K562 (cell line): ENCODE results near the gene SYNE1. TPM values are rescaled to one million over a fixed set of nuclear protein-coding genes. Genes with fewer than 3 reads are reported as not detected.

Experiments
- ATAC-seq: fragments of 200-7000 bp; cut with Tn5 transposase; 3 replicates; pipeline ENCODE4 v1.9.1; 2020; ENCODE audit warnings: moderate library complexity
- BruUV-seq: library from RNA; stranded (reverse); fragments of 400-500 nt; replicated peaks from 2 replicates; lab custom pipeline; 2021; lab: Mats Ljungman, UMichigan
- CTCF ChIA-PET: fragments of 300-600 bp; formaldehyde crosslinking; extraction: SDS; loops from one replicate; lab custom pipeline; 2021; ENCODE audit warnings: low intra/inter-chr PET ratio; lab: Yijun Ruan, JAX
- POLR2A ChIA-PET: fragments of 300-600, 350-650 bp; sonication (Branson Sonifier 250); formaldehyde crosslinking; extraction: SDS; loops from one replicate; lab custom pipeline; 2021; ENCODE audit warnings: antibody characterized with exemption, inconsistent platforms; lab: Yijun Ruan, JAX
- DNase-seq, 4 experiments: peaks; one replicate each; pipeline versions ENCODE4 v3.0.0 to v3.0.0-alpha.2; 2011 to 2018; ENCODE audit warnings: low spot score in 3 of 4, mixed read lengths in 3 of 4; ENCODE audit errors: extremely low read depth in 1 of 4
- FAIRE-seq: peaks from 2 replicates; lab custom pipeline; 2011; peaks lifted over from hg19 to GRCh38; lab: Jason Lieb, UNC
- H2AFZ ChIP-seq: 2 replicates; pipeline ENCODE4 v1.6.0; 2011; ENCODE audit warnings: low read depth, low read length, control low read depth, inconsistent platforms
- H3K27ac ChIP-seq: fragments of 200-600 bp; 3 replicates; pipeline ENCODE4 v1.8.0; 2011; ENCODE audit warnings: low read depth, mild to moderate bottlenecking, control low read depth, inconsistent platforms, low read length, moderate library complexity, mixed read lengths; ENCODE audit errors: extremely low read depth
- H3K27me3 ChIP-seq, 2 experiments: fragments of 300-600 bp in 1 of 2; 2 replicates in 1 of 2; 3 replicates in 1 of 2; pipeline versions ENCODE4 v1.6.0 to v1.8.0; 2011; ENCODE audit warnings: inconsistent platforms in 2 of 2, low read length in 2 of 2, mild to moderate bottlenecking in 1 of 2, mixed read lengths in 1 of 2, moderate library complexity in 1 of 2; ENCODE audit not compliant: control insufficient read depth in 2 of 2, insufficient read depth in 2 of 2
- H3K36me3 ChIP-seq: fragments of 300-600 bp; 3 replicates; pipeline ENCODE4 v1.8.0; 2011; ENCODE audit warnings: mild to moderate bottlenecking, low read length, inconsistent platforms; ENCODE audit not compliant: control insufficient read depth, insufficient read depth
- H3K4me1 ChIP-seq, 2 experiments: fragments of 200-600 bp in 1 of 2; replicated peaks in 1 of 2; 2 replicates in 1 of 2; 3 replicates in 1 of 2; pipeline versions ENCODE4 v1.5.1 to v1.8.0; 2011; ENCODE audit warnings: inconsistent platforms in 2 of 2, low read length in 2 of 2, mild to moderate bottlenecking in 1 of 2, mixed read lengths in 1 of 2, moderate library complexity in 1 of 2; ENCODE audit not compliant: control insufficient read depth in 2 of 2, insufficient read depth in 2 of 2
- H3K4me2 ChIP-seq: 2 replicates; pipeline ENCODE4 v1.6.1; 2011; ENCODE audit warnings: low read length, control low read depth, inconsistent platforms, mixed read lengths; ENCODE audit not compliant: insufficient read depth
- H3K4me3 ChIP-seq: fragments of 200-600 bp; sonication (generic), shearing (Covaris generic); 2 replicates; pipeline ENCODE4 v1.5.1; 2016; ENCODE audit warnings: control low read depth, inconsistent platforms
- H3K79me2 ChIP-seq: fragments of 200-600 bp; 3 replicates; pipeline ENCODE4 v1.8.0; 2011; ENCODE audit warnings: low read length, inconsistent platforms; ENCODE audit not compliant: control insufficient read depth, insufficient read depth
- H3K9ac ChIP-seq, 2 experiments: 2 replicates each; pipeline versions ENCODE4 v1.6.0 to v1.6.1; 2011; ENCODE audit warnings: low read depth in 2 of 2, low read length in 2 of 2, control low read depth in 1 of 2, inconsistent platforms in 1 of 2, mild to moderate bottlenecking in 1 of 2, mixed read lengths in 1 of 2; ENCODE audit not compliant: insufficient read depth in 1 of 2
- H3K9me1 ChIP-seq: one replicate; pipeline ENCODE4 v1.6.0; 2011; ENCODE audit warnings: inconsistent platforms, mild to moderate bottlenecking, low read length, moderate library complexity; ENCODE audit not compliant: control insufficient read depth, insufficient read depth
- H3K9me3 ChIP-seq: replicated peaks from 2 replicates; pipeline ENCODE4 v1.5.1; 2011; ENCODE audit warnings: low read depth, low read length, inconsistent platforms; ENCODE audit not compliant: control insufficient read depth, insufficient read depth
- H4K20me1 ChIP-seq: replicated peaks from 2 replicates; pipeline ENCODE4 v1.6.1; 2011; ENCODE audit warnings: low read length, inconsistent platforms, mixed read lengths; ENCODE audit not compliant: control insufficient read depth, insufficient read depth
- CTCF ChIP-seq, 3 experiments: IDR thresholded peaks in 2 of 3; conservative IDR thresholded peaks in 1 of 3; 2 replicates each; pipeline ENCODE4 v1.5.1; 2011 to 2012; ENCODE audit warnings: low read length in 3 of 3, mild to moderate bottlenecking in 3 of 3, control low read depth in 2 of 3, improper control_type of control experiment in 1 of 3, inconsistent platforms in 1 of 3, low read depth in 1 of 3, mixed read lengths in 1 of 3, moderate library complexity in 1 of 3; ENCODE audit not compliant: insufficient read depth in 2 of 3
- MTA2 ChIP-seq: fragments of 450-650 bp; IDR thresholded peaks from 2 replicates; pipeline ENCODE4 v1.6.1; 2016; ENCODE audit warnings: low read depth
- NFRKB ChIP-seq: fragments of 450-650 bp; IDR thresholded peaks from 2 replicates; pipeline ENCODE4 v1.6.1; 2016; ENCODE audit warnings: low read depth
- POLR2AphosphoS2 ChIP-seq: IDR thresholded peaks from 2 replicates; pipeline ENCODE4 v1.6.1; 2012; ENCODE audit warnings: low read length, improper control_type of control experiment
- REST ChIP-seq, 2 experiments: fragments of 450-650 bp; formaldehyde crosslinking in 1 of 2; IDR thresholded peaks; 2 replicates each; pipeline versions ENCODE4 v1.4.0 to v1.6.1; 2014 to 2020; ENCODE audit warnings: mild to moderate bottlenecking in 2 of 2, borderline replicate concordance in 1 of 2, low read depth in 1 of 2
- SNAPC5 ChIP-seq: fragments of 250-450 bp; sonication (Bioruptor Pico); IDR thresholded peaks from 2 replicates; pipeline ENCODE4 v1.8.0; 2021; ENCODE audit warnings: moderate library complexity, mild to moderate bottlenecking, inconsistent platforms
- ZNF280A ChIP-seq: fragments of 450-650 bp; IDR thresholded peaks from 2 replicates; pipeline ENCODE4 v1.6.1; 2018; ENCODE audit warnings: mild to moderate bottlenecking, low read depth; ENCODE audit not compliant: partially characterized antibody
- ZNF445 ChIP-seq: fragments of 250-450 bp; sonication (Bioruptor Pico); IDR thresholded peaks from 2 replicates; pipeline ENCODE4 v1.4.0; 2020; ENCODE audit warnings: low read depth, mild to moderate bottlenecking, moderate library complexity
- ZNF764 ChIP-seq: fragments of 250-450 bp; sonication (Bioruptor Pico); IDR thresholded peaks from 2 replicates; pipeline ENCODE4 v1.4.0; 2020; ENCODE audit warnings: low read depth, mild to moderate bottlenecking, moderate library complexity
- WGBS: fragments of 100-300 bp; shearing (Covaris generic); methylation state at CpG from one replicate; pipeline ENCODE4 v1.1.6; 2016; ENCODE audit warnings: low coverage, mixed read lengths; ENCODE audit not compliant: insufficient coverage; ENCODE audit errors: missing lambda C conversion rate; 5-methylcytosine and 5-hydroxymethylcytosine counted together
- in situ Hi-C: fragments of 300-500 bp; cut with MboI; formaldehyde crosslinking; loops from 4 replicates; pipeline ENCODE4 v1.15.0; 2018; ENCODE audit warnings: inconsistent platforms, mixed read lengths
- intact Hi-C: fragments of 100-400 bp; cut with micrococcal nuclease; formaldehyde crosslinking; loops from 2 replicates; pipeline ENCODE4 v1.14.2; 2022
- polyA plus RNA-seq, 8 experiments: library from polyadenylated mRNA; depleted of rRNA in 4 of 8; stranded (reverse) in 5 of 8; unstranded in 3 of 8; fragments of >200 nt; fragmentation: Nextera tagmentation in 2 of 8; fragmentation: Illumina TruSeq in 1 of 8; extraction: Ambion mirVana in 2 of 8; extraction: Trizol in 1 of 8; gene quantifications; 2 replicates each; pipeline versions ENCODE4 v1.2.1 to v1.2.3, GENCODE V29; 2011 to 2014; ENCODE audit warnings: inconsistent platforms in 1 of 8, missing spikeins in 1 of 8
- total RNA-seq, 7 experiments: library from RNA; depleted of rRNA in 6 of 7; stranded (reverse); fragments of >200 nt in 6 of 7; fragmentation: Illumina TruSeq in 2 of 7; extraction: Trizol in 2 of 7; gene quantifications; 2 replicates each; pipeline versions ENCODE4 v1.2.1 to v1.2.3, GENCODE V29; 2011 to 2021; ENCODE audit warnings: low replicate concordance in 1 of 7

The SYNE1 gene
- total and polyA plus RNA-seq, 9 of the 15 experiments (the other 6 are each of a cell fraction or from before 2014, with no cell fraction given) = under 0.01 to 0.42 (median 0.08) TPM; not detected in 1

GRCh38 chr6:152552616-152553209, 84.4 kb downstream of the SYNE1 start:
- Histone ChIP-seq H3K27ac (no peak overlapping the region), H4K20me1 (no peaks in the 10 kb centered on the region), H3K9me3 (no peaks in the 10 kb centered on the region; the same call in 1 of the 2 replicates), H2AFZ (no peak overlapping the region), H3K9me1 (no peaks in the 10 kb centered on the region), H3K9ac (no peak overlapping the region), H3K27me3 (no peaks in the 10 kb centered on the region), H3K4me3 (no peak overlapping the region), H3K79me2 (no peaks in the 10 kb centered on the region), H3K4me2 (no peak overlapping the region), H3K36me3 (no peaks in the 10 kb centered on the region), H3K4me1 (no peaks in the 10 kb centered on the region)
- WGBS = under 1% methylated on average over 9 of the region's 9 CpGs
- CTCF ChIA-PET = interaction anchor here (0.7 kb wide), 2 partner anchors 394 to 395 kb away, joined by 3 read pairs; no protein-coding TSS in a partner anchor
- no TSS peak for BruUV-seq
- FAIRE-seq (peak; percentile 69), DNase-seq (peak; percentile 24 to 50 (median 44)), ATAC-seq (peak; percentile 78)
- intact Hi-C loops (loop anchor here (1.0 to 5.0 kb wide), 3 partner anchors 312 to 475 kb away; no protein-coding TSS in a partner anchor), in situ Hi-C loops (no loop called here)
- POLR2A ChIA-PET = no interaction called here
- TF ChIP-seq REST (IDR thresholded peaks at IDR 0.05; ENCODE audit: borderline replicate concordance) (peak; percentile 8; the same call in 1 of the 2 replicates), REST (CRISPR knock-in tag; IDR thresholded peaks at IDR 0.05; ENCODE audit: low read depth) (no peak), ZNF445 (CRISPR knock-in tag) (no peak), MTA2 (no peak), POLR2AphosphoS2 (no peak), ZNF764 (CRISPR knock-in tag) (peak; percentile 93), ZNF280A (no peak), NFRKB (no peak), SNAPC5 (no peak), CTCF (IDR thresholded peaks at IDR 0.05 in 2 of 3, conservative IDR thresholded peaks at IDR 0.05 in 1 of 3; ENCODE audit: insufficient read depth in 2 of 3, low read depth in 1 of 3, low read length in 3 of 3) (peak; percentile 43 to 58 (median 47))
